GM12875 (cell line): Measurements from ENCODE around the gene CKAP4.

Experiments
- H3K4me3 ChIP-seq: one replicate; pipeline ENCODE4 v1.5.1; 2011; ENCODE audit warnings: low read depth, low read length, control low read depth
- CTCF ChIP-seq: IDR thresholded peaks from 2 replicates; pipeline ENCODE4 v1.5.1; 2011; ENCODE audit warnings: low read depth, mild to moderate bottlenecking, control low read depth, inconsistent platforms, low read length, moderate library complexity, borderline replicate concordance; ENCODE audit not compliant: insufficient read depth

The CKAP4 gene

GRCh38 chr12:106211973-106212372 is 35.8 kb downstream of the CKAP4 start:
- no peak for TF ChIP-seq CTCF
- H3K4me3 ChIP-seq = no peak overlapping the region

- no peak for TF ChIP-seq CTCF
- no peak overlapping the region for H3K4me3 ChIP-seq
Measured at GRCh38 chr12:106205208-106206069, 42.4 kb downstream of the CKAP4 start.

- H3K4me3 ChIP-seq = no peak overlapping the region
- no peak for TF ChIP-seq CTCF
Measured at GRCh38 chr12:106204312-106204711, 43.5 kb downstream of the CKAP4 start.

GRCh38 chr12:106197906-106198623 is 49.8 kb downstream of the CKAP4 start:
- no peak for TF ChIP-seq CTCF
- H3K4me3 ChIP-seq = no peak overlapping the region

- no peak overlapping the region for H3K4me3 ChIP-seq
- TF ChIP-seq CTCF = no peak
Measured at GRCh38 chr12:106195621-106196027, 52.2 kb downstream of the CKAP4 start.

- H3K4me3 ChIP-seq = no peak overlapping the region
- TF ChIP-seq CTCF = no peak
Measured at GRCh38 chr12:106194351-106194750, 53.5 kb downstream of the CKAP4 start.
